K562 (cell line): ENCODE results near the gene TFF2. TPM values are rescaled to one million over a fixed set of nuclear protein-coding genes. Genes with fewer than 3 reads are reported as not detected.

Experiments
- AFF4 ChIP-seq: sonication (generic); formaldehyde crosslinking; IDR thresholded peaks from 2 replicates; pipeline ENCODE4 v1.8.0; 2023; ENCODE audit warnings: mild to moderate bottlenecking, missing genetic modification reagents
- CEBPG ChIP-seq, 3 experiments: fragments of 200-800 bp in 1 of 3; sonication (Bioruptor generic) in 1 of 3; sonication (generic) in 1 of 3; formaldehyde crosslinking in 1 of 3; IDR thresholded peaks in 2 of 3; conservative IDR thresholded peaks in 1 of 3; 2 replicates each; pipeline versions ENCODE4 v1.6.1 to v1.8.0; 2016 to 2022; ENCODE audit warnings: missing compliant biosample characterization in 2 of 3, missing genetic modification characterization in 2 of 3, mild to moderate bottlenecking in 1 of 3, missing genetic modification reagents in 1 of 3
- ELK3 ChIP-seq: fragments of 450-650 bp; formaldehyde crosslinking; IDR thresholded peaks from 2 replicates; pipeline ENCODE4 v1.4.0; 2020; ENCODE audit warnings: mild to moderate bottlenecking
- GATA2 ChIP-seq: sonication (generic); formaldehyde crosslinking; IDR thresholded peaks from 2 replicates; pipeline ENCODE4 v1.4.0; 2020; ENCODE audit warnings: mild to moderate bottlenecking, missing genetic modification reagents
- IRF2 ChIP-seq: sonication (generic); formaldehyde crosslinking; IDR thresholded peaks from 2 replicates; pipeline ENCODE4 v1.8.1; 2022; ENCODE audit warnings: mild to moderate bottlenecking, missing genetic modification reagents
- NFYB ChIP-seq: IDR thresholded peaks from 2 replicates; pipeline ENCODE4 v1.6.1; 2011; ENCODE audit warnings: mild to moderate bottlenecking, moderate library complexity; ENCODE audit not compliant: insufficient read length; ENCODE audit errors: extremely low read depth
- ZBTB12 ChIP-seq: fragments of 250-450 bp; sonication (Bioruptor Pico); IDR thresholded peaks from 2 replicates; pipeline ENCODE4 v1.4.0; 2020
- ZFPM2 ChIP-seq: fragments of 250-450 bp; sonication (Bioruptor Pico); IDR thresholded peaks from 2 replicates; pipeline ENCODE4 v1.5.1; 2022; ENCODE audit warnings: mild to moderate bottlenecking
- polyA plus RNA-seq, 8 experiments: library from polyadenylated mRNA; depleted of rRNA in 4 of 8; stranded (reverse) in 5 of 8; unstranded in 3 of 8; fragments of >200 nt; fragmentation: Nextera tagmentation in 2 of 8; fragmentation: Illumina TruSeq in 1 of 8; extraction: Ambion mirVana in 2 of 8; extraction: Trizol in 1 of 8; gene quantifications; 2 replicates each; pipeline versions ENCODE4 v1.2.1 to v1.2.3, GENCODE V29; 2011 to 2014; ENCODE audit warnings: inconsistent platforms in 1 of 8, missing spikeins in 1 of 8
- total RNA-seq, 7 experiments: library from RNA; depleted of rRNA in 6 of 7; stranded (reverse); fragments of >200 nt in 6 of 7; fragmentation: Illumina TruSeq in 2 of 7; extraction: Trizol in 2 of 7; gene quantifications; 2 replicates each; pipeline versions ENCODE4 v1.2.1 to v1.2.3, GENCODE V29; 2011 to 2021; ENCODE audit warnings: low replicate concordance in 1 of 7

TFF2 gene
- total and polyA plus RNA-seq, 9 of the 15 experiments (the other 6 are each of a cell fraction or from before 2014, with no cell fraction given), result not detected

- TF ChIP-seq AFF4 (CRISPR knock-in tag), result no peak
- TF ChIP-seq ZFPM2 (CRISPR knock-in tag), result no peak
- no peak for TF ChIP-seq ELK3 (CRISPR knock-in tag)
- TF ChIP-seq GATA2 (CRISPR knock-in tag), result no peak
- no peak for TF ChIP-seq NFYB
- no peak for TF ChIP-seq CEBPG (CRISPR knock-in tag; IDR thresholded peaks at IDR 0.05)
- no peak for TF ChIP-seq CEBPG (tag; conservative IDR thresholded peaks at IDR 0.05 in 1 of 2, IDR thresholded peaks at IDR 0.05 in 1 of 2)
- no peak for TF ChIP-seq ZBTB12 (CRISPR knock-in tag)
- no peak for TF ChIP-seq IRF2 (CRISPR knock-in tag)
Measured at GRCh38 chr21:42305707-42306147, 45.1 kb downstream of the TFF2 start (continued).
